NB4 (cell line): ENCODE data around the gene CRACR2B.

Source experiments
- CTCF ChIP-seq: IDR thresholded peaks from one replicate; pipeline ENCODE4 v1.5.1; 2012; ENCODE audit warnings: low read depth, low read length
- MYC ChIP-seq: IDR thresholded peaks from 2 replicates; pipeline ENCODE4 v1.6.1; 2011; ENCODE audit warnings: low read depth, low read length
- POLR2A ChIP-seq: IDR thresholded peaks from 2 replicates; pipeline ENCODE4 v1.6.1; 2011; ENCODE audit warnings: mild to moderate bottlenecking; ENCODE audit not compliant: insufficient read length; ENCODE audit errors: extremely low read depth
- TF ChIP-seq, protein P1 (sequence below): IDR thresholded peaks from 2 replicates; pipeline ENCODE4 v1.6.1; 2011; ENCODE audit warnings: low read depth, low read length

GRCh38 chr11:820655-821511 lies 6.8 kb upstream of the CRACR2B start:
- TF ChIP-seq CTCF (no peak), POLR2A (no peak), MYC (no peak)
- TF ChIP-seq, protein P1, sequence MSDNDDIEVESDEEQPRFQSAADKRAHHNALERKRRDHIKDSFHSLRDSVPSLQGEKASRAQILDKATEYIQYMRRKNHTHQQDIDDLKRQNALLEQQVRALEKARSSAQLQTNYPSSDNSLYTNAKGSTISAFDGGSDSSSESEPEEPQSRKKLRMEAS, result no peak
